ENCODE results near the gene CAPN15. TPM values are rescaled to one million over a fixed set of nuclear protein-coding genes. Genes with fewer than 3 reads are reported as not detected.

CAPN15 gene
- total and polyA plus RNA-seq, 4 donors, result 14.4 to 64.1 (median 38.9) TPM

- H3K36me3 ChIP-seq (ENCODE audit: control insufficient read depth in 4 of 4, insufficient read depth in 4 of 4, low read length in 4 of 4), result peaks cover 0 to 24% (median 14%) of the 10 kb centered on the region in 4 donors
- DNase-seq (no peak), ATAC-seq (ENCODE audit: insufficient read depth, low FRiP score) (no peak)
- WGBS, 2 donors, result 91 to 94% methylated on average over 13 of the region's 13 CpGs
- no peak for TF ChIP-seq CTCF (IDR thresholded peaks at IDR 0.05; ENCODE audit: control extremely low read depth, extremely low read depth)
- H3K4me1 ChIP-seq (ENCODE audit: control insufficient read depth in 5 of 5, insufficient read depth in 5 of 5, low read length in 5 of 5), result peaks cover 0 to 7% (median 5%) of the 10 kb centered on the region in 5 donors
- H3K27ac ChIP-seq (ENCODE audit: low read depth in 1 of 2, low read length in 1 of 2), result no peak overlapping the region
- no peak overlapping the region for H3K4me3 ChIP-seq
- no peaks in the 10 kb centered on the region for H3K27me3 ChIP-seq (ENCODE audit: control insufficient read depth in 3 of 3, insufficient read depth in 3 of 3, low read length in 2 of 3)
- no peaks in the 10 kb centered on the region for H3K9me3 ChIP-seq (ENCODE audit: control insufficient read depth in 4 of 4, insufficient read depth in 3 of 4, low read length in 3 of 4)
- H3K9ac ChIP-seq (ENCODE audit: insufficient read depth in 1 of 2, low read length in 2 of 2), result no peak overlapping the region
Observed at GRCh38 chr16:520847-521246, 6.7 kb upstream of the CAPN15 start.

- H3K36me3 ChIP-seq (ENCODE audit: control insufficient read depth in 4 of 4, insufficient read depth in 4 of 4, low read length in 4 of 4), result peaks cover 0 to 23% (median 12%) of the 10 kb centered on the region in 4 donors
- H3K4me3 ChIP-seq, result no peak overlapping the region
- no peak for ATAC-seq (ENCODE audit: insufficient read depth, low FRiP score)
- no peak for DNase-seq
- H3K9me3 ChIP-seq (ENCODE audit: control insufficient read depth in 4 of 4, insufficient read depth in 3 of 4, low read length in 3 of 4), result no peaks in the 10 kb centered on the region
- H3K9ac ChIP-seq (ENCODE audit: insufficient read depth in 1 of 2, low read length in 2 of 2), result no peak overlapping the region
- H3K27me3 ChIP-seq (ENCODE audit: control insufficient read depth in 3 of 3, insufficient read depth in 3 of 3, low read length in 2 of 3), result no peaks in the 10 kb centered on the region
- no peak overlapping the region for H3K27ac ChIP-seq (ENCODE audit: low read depth in 1 of 2, low read length in 1 of 2)
- peaks cover 0 to 14% (median 11%) of the 10 kb centered on the region in 5 donors for H3K4me1 ChIP-seq (ENCODE audit: control insufficient read depth in 5 of 5, insufficient read depth in 5 of 5, low read length in 5 of 5)
- WGBS, 2 donors, result 83 to 87% methylated on average over 34 of the region's 34 CpGs
- no peak for TF ChIP-seq CTCF (IDR thresholded peaks at IDR 0.05; ENCODE audit: control extremely low read depth, extremely low read depth)
Observed at GRCh38 chr16:521381-522210, 5.9 kb upstream of the CAPN15 start.

GRCh38 chr16:522320-523096 is 5.0 kb upstream of the CAPN15 start:
- no peak for TF ChIP-seq CTCF (IDR thresholded peaks at IDR 0.05; ENCODE audit: control extremely low read depth, extremely low read depth)
- no peaks in the 10 kb centered on the region for H3K9me3 ChIP-seq (ENCODE audit: control insufficient read depth in 4 of 4, insufficient read depth in 3 of 4, low read length in 3 of 4)
- no peak overlapping the region for H3K27ac ChIP-seq (ENCODE audit: low read depth in 1 of 2, low read length in 1 of 2)
- WGBS, 2 donors, result 77 to 84% methylated on average over 23 of the region's 23 CpGs
- ATAC-seq (ENCODE audit: insufficient read depth, low FRiP score) (no peak), DNase-seq (no peak)
- H3K4me1 ChIP-seq (ENCODE audit: control insufficient read depth in 5 of 5, insufficient read depth in 5 of 5, low read length in 5 of 5), result peaks cover 0 to 15% (median 11%) of the 10 kb centered on the region in 5 donors
- no peak overlapping the region for H3K9ac ChIP-seq (ENCODE audit: insufficient read depth in 1 of 2, low read length in 2 of 2)
- H3K36me3 ChIP-seq (ENCODE audit: control insufficient read depth in 4 of 4, insufficient read depth in 4 of 4, low read length in 4 of 4), result peaks cover 0 to 23% (median 11%) of the 10 kb centered on the region in 4 donors
- no peak overlapping the region for H3K4me3 ChIP-seq
- no peaks in the 10 kb centered on the region for H3K27me3 ChIP-seq (ENCODE audit: control insufficient read depth in 3 of 3, insufficient read depth in 3 of 3, low read length in 2 of 3)

Measured in lung (tissue), 12 donors.